HL-60 (cell line): ENCODE results near the gene KYNU.

Experiments used
- DNase-seq, 2 experiments: peaks; one replicate each; pipeline ENCODE4 v3.0.0-alpha.2; 2010 to 2020; ENCODE audit warnings: low read depth in 1 of 2, low spot score in 1 of 2
- H3K27ac ChIP-seq: fragments of 250-450 bp; sonication (Bioruptor Pico); replicated peaks from 2 replicates; pipeline ENCODE4 v1.5.1; 2020; ENCODE audit warnings: mild to moderate bottlenecking, moderate library complexity
- H3K27me3 ChIP-seq: fragments of 250-450 bp; sonication (Bioruptor Pico); 2 replicates; pipeline ENCODE4 v1.5.1; 2021; ENCODE audit warnings: mild to moderate bottlenecking, moderate library complexity; ENCODE audit not compliant: insufficient read depth, poor library complexity, severe bottlenecking
- H3K4me3 ChIP-seq: replicated peaks from 2 replicates; pipeline ENCODE4 v1.5.1; 2011; ENCODE audit warnings: mild to moderate bottlenecking, control low read depth, low read length; ENCODE audit not compliant: insufficient read depth
- GABPA ChIP-seq: IDR thresholded peaks from 2 replicates; pipeline ENCODE4 v1.6.1; 2012; ENCODE audit warnings: low read depth
- POLR2AphosphoS5 ChIP-seq: IDR thresholded peaks from 2 replicates; pipeline ENCODE4 v1.6.1; 2012; ENCODE audit warnings: low read depth
- SPI1 ChIP-seq: IDR thresholded peaks from 2 replicates; pipeline ENCODE4 v1.6.1; 2012; ENCODE audit warnings: low read depth, mild to moderate bottlenecking, borderline replicate concordance
- TF ChIP-seq, protein P1 (sequence below): IDR thresholded peaks from 2 replicates; pipeline ENCODE4 v1.6.1; 2012; ENCODE audit warnings: low read depth; ENCODE audit not compliant: insufficient replicate concordance
- TF ChIP-seq, protein P2 (sequence below): IDR thresholded peaks from one replicate; pipeline ENCODE4 v1.5.1; 2011; ENCODE audit warnings: low read length, control low read depth, inconsistent platforms; ENCODE audit not compliant: insufficient read depth

The KYNU gene

GRCh38 chr2:142994665-142995064 lies 117.2 kb downstream of the KYNU start:
- Histone ChIP-seq H3K27ac (no peak overlapping the region), H3K4me3 (no peak overlapping the region), H3K27me3 (peaks cover 5% of the 10 kb centered on the region)
- no peak for DNase-seq
- TF ChIP-seq, protein P1, sequence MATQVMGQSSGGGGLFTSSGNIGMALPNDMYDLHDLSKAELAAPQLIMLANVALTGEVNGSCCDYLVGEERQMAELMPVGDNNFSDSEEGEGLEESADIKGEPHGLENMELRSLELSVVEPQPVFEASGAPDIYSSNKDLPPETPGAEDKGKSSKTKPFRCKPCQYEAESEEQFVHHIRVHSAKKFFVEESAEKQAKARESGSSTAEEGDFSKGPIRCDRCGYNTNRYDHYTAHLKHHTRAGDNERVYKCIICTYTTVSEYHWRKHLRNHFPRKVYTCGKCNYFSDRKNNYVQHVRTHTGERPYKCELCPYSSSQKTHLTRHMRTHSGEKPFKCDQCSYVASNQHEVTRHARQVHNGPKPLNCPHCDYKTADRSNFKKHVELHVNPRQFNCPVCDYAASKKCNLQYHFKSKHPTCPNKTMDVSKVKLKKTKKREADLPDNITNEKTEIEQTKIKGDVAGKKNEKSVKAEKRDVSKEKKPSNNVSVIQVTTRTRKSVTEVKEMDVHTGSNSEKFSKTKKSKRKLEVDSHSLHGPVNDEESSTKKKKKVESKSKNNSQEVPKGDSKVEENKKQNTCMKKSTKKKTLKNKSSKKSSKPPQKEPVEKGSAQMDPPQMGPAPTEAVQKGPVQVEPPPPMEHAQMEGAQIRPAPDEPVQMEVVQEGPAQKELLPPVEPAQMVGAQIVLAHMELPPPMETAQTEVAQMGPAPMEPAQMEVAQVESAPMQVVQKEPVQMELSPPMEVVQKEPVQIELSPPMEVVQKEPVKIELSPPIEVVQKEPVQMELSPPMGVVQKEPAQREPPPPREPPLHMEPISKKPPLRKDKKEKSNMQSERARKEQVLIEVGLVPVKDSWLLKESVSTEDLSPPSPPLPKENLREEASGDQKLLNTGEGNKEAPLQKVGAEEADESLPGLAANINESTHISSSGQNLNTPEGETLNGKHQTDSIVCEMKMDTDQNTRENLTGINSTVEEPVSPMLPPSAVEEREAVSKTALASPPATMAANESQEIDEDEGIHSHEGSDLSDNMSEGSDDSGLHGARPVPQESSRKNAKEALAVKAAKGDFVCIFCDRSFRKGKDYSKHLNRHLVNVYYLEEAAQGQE, result no peak
- TF ChIP-seq GABPA, result no peak
- no peak for TF ChIP-seq SPI1
- no peak for TF ChIP-seq POLR2AphosphoS5
- TF ChIP-seq, protein P2, sequence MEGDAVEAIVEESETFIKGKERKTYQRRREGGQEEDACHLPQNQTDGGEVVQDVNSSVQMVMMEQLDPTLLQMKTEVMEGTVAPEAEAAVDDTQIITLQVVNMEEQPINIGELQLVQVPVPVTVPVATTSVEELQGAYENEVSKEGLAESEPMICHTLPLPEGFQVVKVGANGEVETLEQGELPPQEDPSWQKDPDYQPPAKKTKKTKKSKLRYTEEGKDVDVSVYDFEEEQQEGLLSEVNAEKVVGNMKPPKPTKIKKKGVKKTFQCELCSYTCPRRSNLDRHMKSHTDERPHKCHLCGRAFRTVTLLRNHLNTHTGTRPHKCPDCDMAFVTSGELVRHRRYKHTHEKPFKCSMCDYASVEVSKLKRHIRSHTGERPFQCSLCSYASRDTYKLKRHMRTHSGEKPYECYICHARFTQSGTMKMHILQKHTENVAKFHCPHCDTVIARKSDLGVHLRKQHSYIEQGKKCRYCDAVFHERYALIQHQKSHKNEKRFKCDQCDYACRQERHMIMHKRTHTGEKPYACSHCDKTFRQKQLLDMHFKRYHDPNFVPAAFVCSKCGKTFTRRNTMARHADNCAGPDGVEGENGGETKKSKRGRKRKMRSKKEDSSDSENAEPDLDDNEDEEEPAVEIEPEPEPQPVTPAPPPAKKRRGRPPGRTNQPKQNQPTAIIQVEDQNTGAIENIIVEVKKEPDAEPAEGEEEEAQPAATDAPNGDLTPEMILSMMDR, result no peak

- H3K27ac ChIP-seq, result no peak overlapping the region
- TF ChIP-seq, protein P2, result no peak
- no peak for TF ChIP-seq GABPA
- no peak for DNase-seq
- no peak overlapping the region for H3K4me3 ChIP-seq
- no peaks in the 10 kb centered on the region for H3K27me3 ChIP-seq
These were observed 119.8 kb downstream of the KYNU start for GRCh38 chr2:142997231-142997630.

DNA sequence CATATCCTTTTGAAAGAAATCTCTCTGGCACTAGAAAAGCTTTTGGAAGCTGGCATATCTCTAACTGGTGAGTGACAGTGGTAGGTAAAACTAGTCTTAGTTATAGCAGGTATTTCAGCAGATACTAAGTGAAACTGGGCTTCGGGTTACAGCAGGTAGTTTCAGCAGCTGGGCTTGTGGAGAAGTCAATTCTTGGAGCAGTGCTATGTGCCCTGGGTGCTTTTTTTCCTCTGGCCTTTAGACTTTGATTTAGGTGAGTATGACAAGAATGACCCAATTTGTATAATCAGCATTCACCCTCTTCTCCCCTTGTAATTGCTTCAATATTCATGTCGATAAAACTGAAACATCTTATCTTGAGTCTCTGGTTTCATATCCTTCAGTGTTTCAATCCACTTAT lies 123.1 kb downstream of the KYNU start:
- DNase-seq, result no peak
- TF ChIP-seq POLR2AphosphoS5 (no peak), GABPA (no peak), SPI1 (no peak)
- TF ChIP-seq, protein P2, result no peak
- TF ChIP-seq, protein P1, result no peak
- Histone ChIP-seq H3K27ac (no peak overlapping the region), H3K27me3 (no peaks in the 10 kb centered on the region), H3K4me3 (no peak overlapping the region)

- TF ChIP-seq GABPA (no peak), POLR2AphosphoS5 (no peak), SPI1 (no peak)
- TF ChIP-seq, protein P1, result no peak
- TF ChIP-seq, protein P2, result no peak
- H3K27me3 ChIP-seq, result no peaks in the 10 kb centered on the region
- no peak overlapping the region for H3K27ac ChIP-seq
- DNase-seq, result no peak
- no peak overlapping the region for H3K4me3 ChIP-seq
These were observed 124.0 kb downstream of the KYNU start for GRCh38 chr2:143001501-143001900.
